HG03103 (cell line): Measurements from ENCODE around the gene TMEM130.

Experiments
- ATAC-seq: cut with Tn5 transposase; IDR thresholded peaks from one replicate; pipeline ENCODE4 v1.9.1; 2021; ENCODE audit warnings: low read depth; ENCODE audit not compliant: unreplicated experiment

TMEM130 gene

DNA sequence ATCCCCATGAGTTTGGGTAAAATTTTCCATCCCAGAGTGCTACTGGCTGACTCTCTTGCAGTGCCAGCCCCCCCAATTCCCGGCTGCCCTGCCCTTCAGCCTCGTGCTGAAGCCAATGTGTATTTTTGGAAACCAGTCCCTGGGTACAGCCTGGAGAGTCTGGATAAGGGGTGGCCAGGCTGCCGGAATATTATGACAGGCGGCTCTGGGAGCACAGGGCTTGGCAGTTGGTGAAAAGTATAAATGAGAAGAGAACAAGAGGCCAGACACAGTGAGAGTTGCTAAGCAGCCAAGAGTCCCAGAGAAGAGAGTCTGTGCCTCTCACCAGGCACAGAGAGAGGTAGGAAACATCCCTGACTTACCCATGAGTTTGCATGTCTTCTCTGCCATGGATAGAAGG lies 53.6 kb downstream of the TMEM130 start:
- ATAC-seq: no peak

GRCh38 chr7:98815313-98815712 lies 54.5 kb downstream of the TMEM130 start:
- no peak for ATAC-seq

GRCh38 chr7:98811299-98811698 lies 58.5 kb downstream of the TMEM130 start:
- ATAC-seq: no peak

DNA sequence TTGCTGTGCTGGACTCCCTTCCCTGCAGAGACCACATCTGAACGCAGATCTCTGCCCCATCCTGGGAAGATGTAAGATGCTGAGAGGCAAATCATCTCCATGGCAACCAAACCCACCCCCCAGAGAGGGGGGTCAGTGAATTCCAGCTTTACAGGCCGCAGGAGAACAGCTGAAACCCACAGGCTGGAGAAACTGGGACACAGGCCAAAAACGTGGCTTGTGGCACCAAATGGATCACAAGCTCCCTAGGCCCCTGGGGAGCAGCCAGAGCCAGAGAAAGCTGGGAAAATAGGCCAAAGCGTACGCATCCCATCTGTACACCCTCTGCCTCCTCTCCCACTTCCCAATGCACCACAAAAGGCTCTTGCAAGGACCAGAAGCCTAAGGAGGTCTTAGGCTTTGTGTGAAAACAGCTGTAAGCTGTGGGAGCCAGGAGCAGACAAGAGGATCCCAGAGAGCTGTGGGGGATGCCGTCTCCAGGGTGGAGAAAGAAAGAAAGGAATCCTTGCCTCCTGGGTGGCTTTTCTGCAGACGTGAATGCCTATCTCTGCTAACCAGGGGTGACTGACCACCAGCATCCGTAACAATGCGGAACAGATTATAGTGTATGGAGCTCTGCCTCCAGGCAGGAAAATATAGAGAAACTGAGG lies 59.5 kb downstream of the TMEM130 start:
- ATAC-seq: no peak

DNA sequence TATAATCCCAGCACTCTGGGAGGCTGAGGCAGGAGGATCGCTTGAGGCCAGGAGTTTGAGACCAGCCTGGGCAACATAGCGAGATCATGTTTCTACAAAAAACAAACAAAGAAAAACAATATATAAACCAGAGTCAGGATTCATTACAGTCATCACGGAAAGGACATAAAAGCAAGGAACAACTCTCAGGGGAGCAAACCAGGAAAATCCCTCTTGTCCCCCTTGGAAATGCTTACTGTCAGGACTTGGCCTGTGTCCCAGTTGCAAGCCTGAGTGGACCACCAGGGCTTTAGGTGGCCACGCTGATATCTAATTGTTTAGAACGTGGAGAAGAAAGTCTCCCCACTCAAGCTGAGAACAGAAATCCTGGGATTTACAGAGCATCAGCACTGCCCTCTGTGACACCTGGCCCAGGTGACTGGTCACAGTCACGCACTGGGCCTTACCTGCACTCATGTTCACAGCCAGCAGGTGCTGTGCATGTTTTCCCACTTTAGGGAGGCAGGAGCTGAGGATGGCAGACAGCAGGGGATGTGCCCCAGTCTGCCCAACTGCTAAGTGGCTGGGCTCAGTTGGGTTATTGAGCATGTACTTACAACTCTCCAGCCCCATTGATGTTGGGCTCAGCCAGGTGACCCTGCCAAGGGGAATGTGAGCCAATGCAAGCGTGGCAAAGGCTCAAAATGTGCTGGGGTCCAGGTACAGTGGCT lies 60.9 kb downstream of the TMEM130 start:
- no peak for ATAC-seq

GRCh38 chr7:98807068-98808048 lies 62.5 kb downstream of the TMEM130 start:
- no peak for ATAC-seq

DNA sequence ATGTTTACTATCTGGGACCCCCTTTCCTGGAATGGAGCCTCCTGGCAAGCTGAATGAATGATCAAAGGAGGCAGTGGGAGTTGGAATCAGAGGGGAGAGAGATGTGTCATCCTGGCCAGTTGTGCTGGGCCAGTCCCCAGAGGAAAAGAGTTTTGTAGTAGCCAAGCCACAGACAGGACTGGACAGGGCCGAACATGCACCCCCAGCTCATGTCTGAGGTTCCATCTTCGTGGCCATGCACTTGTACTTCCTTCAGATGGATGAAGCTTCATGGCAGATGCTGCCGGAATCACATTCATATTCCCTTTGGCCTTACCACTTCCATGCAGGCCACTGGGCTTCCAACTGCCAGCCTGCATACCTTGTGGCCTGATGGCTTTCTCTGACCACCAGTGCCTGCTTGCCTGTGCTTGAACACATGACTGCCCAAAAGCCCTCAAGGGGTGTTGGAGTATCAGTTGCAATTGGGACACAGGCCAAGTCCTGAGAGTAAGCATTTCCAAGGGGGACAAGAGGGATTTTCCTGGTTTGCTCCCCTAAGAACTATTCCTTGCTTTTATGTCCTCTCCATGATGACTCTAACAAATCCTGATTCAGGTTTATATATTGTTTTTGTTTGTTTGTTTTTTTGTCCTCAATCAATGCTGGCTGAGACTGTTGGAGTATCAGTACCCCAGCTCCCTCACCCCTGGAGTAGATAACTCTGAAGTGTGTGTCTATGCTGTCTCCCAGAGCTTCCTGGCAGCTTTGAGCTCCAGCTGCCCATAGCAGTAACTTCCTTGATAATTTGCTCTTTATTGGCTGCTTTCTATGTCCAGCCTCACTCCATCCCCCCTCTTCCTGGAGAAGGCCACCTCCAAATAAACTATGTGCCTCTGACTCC lies 63.6 kb downstream of the TMEM130 start:
- no peak for ATAC-seq

GRCh38 chr7:98802781-98803110 lies 67.1 kb downstream of the TMEM130 start:
- ATAC-seq: peak; percentile 18

DNA sequence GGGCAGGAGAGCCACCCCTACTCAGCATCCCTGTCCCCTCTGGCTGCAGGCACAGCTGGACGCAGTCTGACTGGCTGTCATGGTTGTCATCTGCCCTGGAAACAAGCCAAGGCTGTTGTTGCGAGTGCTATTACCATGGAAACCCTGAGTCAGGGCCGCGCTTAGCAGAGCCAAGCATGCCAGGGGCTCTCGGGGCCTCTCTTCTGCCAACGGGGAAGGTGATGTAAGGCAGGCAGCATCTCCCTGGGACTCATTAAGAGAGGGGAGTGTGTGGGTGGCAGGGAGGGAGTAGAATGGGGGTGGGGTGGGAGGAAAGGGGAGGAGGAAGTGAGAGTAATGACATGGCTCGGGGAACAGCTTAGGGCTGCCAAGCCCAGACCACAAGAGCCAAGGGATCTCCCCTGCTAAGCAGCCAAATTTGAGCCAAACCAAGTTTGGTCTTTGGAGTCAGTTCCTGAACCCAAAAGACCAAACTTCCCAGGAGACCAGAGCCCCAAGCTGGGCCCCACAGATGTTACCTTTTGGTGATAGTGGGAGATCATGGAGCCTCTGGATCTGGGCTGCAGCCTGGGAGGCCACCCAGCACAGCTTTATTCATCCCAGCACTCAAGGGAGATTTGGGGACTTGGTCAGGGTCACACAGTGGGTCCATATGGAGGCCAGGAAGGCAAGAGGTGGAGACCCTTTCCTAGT lies 67.6 kb downstream of the TMEM130 start:
- ATAC-seq: peak; percentile 90

DNA sequence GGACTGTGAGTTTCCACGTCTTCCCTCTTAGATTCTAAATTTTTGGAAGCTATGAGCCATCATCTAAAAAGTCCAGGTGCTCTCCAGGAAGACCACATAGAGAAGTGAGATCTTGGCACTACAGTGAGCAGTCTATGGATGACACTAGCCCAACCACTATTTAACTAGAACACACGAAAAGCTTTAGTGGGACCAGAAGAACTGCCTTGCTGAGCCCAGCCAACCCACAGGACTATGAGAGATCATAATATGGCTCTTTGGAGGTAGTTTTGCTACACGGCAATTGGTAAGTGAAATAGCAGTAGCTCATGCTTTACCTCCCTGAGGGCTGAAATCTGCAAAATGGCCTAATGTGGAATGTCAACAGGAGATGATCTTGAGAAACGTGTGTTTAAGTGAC lies 68.8 kb downstream of the TMEM130 start:
- ATAC-seq: no peak

GRCh38 chr7:98797150-98797549 lies 72.7 kb downstream of the TMEM130 start:
- no peak for ATAC-seq
